SH-SY5Y (cell line): ENCODE results near the gene PAPPA2.

ENCODE experiments used
- GATA2 ChIP-seq: IDR thresholded peaks from 2 replicates; pipeline ENCODE4 v1.6.1; 2011; ENCODE audit warnings: mild to moderate bottlenecking, low read depth, low read length
- GATA3 ChIP-seq: IDR thresholded peaks from 2 replicates; pipeline ENCODE4 v1.6.1; 2011; ENCODE audit warnings: low read depth, mild to moderate bottlenecking, low read length, moderate library complexity

The PAPPA2 gene

GRCh38 chr1:176820391-176821031 lies 357.5 kb downstream of the PAPPA2 start:
- no peak for TF ChIP-seq GATA3
- TF ChIP-seq GATA2, result no peak

GRCh38 chr1:176826265-176826664 lies 363.3 kb downstream of the PAPPA2 start:
- TF ChIP-seq GATA3, result peak; percentile 94
- TF ChIP-seq GATA2, result peak; percentile 96

- no peak for TF ChIP-seq GATA2
- TF ChIP-seq GATA3, result no peak
Measured at GRCh38 chr1:176829261-176829660, 366.3 kb downstream of the PAPPA2 start.

GRCh38 chr1:176831150-176831549 lies 368.2 kb downstream of the PAPPA2 start:
- no peak for TF ChIP-seq GATA3
- TF ChIP-seq GATA2, result no peak

- TF ChIP-seq GATA2, result no peak
- TF ChIP-seq GATA3, result no peak
Measured at GRCh38 chr1:176837708-176838107, 374.7 kb downstream of the PAPPA2 start.

- no peak for TF ChIP-seq GATA2
- no peak for TF ChIP-seq GATA3
Measured at GRCh38 chr1:176838276-176838995, 375.5 kb downstream of the PAPPA2 start.

- TF ChIP-seq GATA3, result no peak
- TF ChIP-seq GATA2, result no peak
Measured at GRCh38 chr1:176839216-176839615, 376.2 kb downstream of the PAPPA2 start.

- TF ChIP-seq GATA3, result no peak
- no peak for TF ChIP-seq GATA2
Measured at GRCh38 chr1:176841238-176841637, 378.3 kb downstream of the PAPPA2 start.

- TF ChIP-seq GATA3 (no peak), GATA2 (peak; percentile 51; the same call in 1 of the 2 replicates)
Measured at GRCh38 chr1:176843352-176844297, 380.6 kb downstream of the PAPPA2 start.

- TF ChIP-seq GATA2, result no peak
- TF ChIP-seq GATA3, result no peak
Measured at GRCh38 chr1:176847052-176847451, 384.1 kb downstream of the PAPPA2 start.

GRCh38 chr1:176849281-176849680 lies 386.3 kb downstream of the PAPPA2 start:
- TF ChIP-seq GATA2, result no peak
- TF ChIP-seq GATA3, result no peak

GRCh38 chr1:176850871-176851270 lies 387.9 kb downstream of the PAPPA2 start:
- no peak for TF ChIP-seq GATA2
- TF ChIP-seq GATA3, result no peak

GRCh38 chr1:176852124-176852523 lies 389.1 kb downstream of the PAPPA2 start:
- TF ChIP-seq GATA3, result no peak
- TF ChIP-seq GATA2, result no peak

- TF ChIP-seq GATA2, result no peak
- TF ChIP-seq GATA3, result no peak
Measured at GRCh38 chr1:176853503-176853902, 390.5 kb downstream of the PAPPA2 start.
